HL-60 (cell line): ENCODE measurements around the gene ATRN.

Experiments
- TF ChIP-seq, protein P1 (sequence below): IDR thresholded peaks from one replicate; pipeline ENCODE4 v1.5.1; 2011; ENCODE audit warnings: low read length, control low read depth, inconsistent platforms; ENCODE audit not compliant: insufficient read depth
- TF ChIP-seq, protein P2 (sequence below): IDR thresholded peaks from 2 replicates; pipeline ENCODE4 v1.6.1; 2012; ENCODE audit warnings: low read depth; ENCODE audit not compliant: insufficient replicate concordance

- TF ChIP-seq, protein P1, sequence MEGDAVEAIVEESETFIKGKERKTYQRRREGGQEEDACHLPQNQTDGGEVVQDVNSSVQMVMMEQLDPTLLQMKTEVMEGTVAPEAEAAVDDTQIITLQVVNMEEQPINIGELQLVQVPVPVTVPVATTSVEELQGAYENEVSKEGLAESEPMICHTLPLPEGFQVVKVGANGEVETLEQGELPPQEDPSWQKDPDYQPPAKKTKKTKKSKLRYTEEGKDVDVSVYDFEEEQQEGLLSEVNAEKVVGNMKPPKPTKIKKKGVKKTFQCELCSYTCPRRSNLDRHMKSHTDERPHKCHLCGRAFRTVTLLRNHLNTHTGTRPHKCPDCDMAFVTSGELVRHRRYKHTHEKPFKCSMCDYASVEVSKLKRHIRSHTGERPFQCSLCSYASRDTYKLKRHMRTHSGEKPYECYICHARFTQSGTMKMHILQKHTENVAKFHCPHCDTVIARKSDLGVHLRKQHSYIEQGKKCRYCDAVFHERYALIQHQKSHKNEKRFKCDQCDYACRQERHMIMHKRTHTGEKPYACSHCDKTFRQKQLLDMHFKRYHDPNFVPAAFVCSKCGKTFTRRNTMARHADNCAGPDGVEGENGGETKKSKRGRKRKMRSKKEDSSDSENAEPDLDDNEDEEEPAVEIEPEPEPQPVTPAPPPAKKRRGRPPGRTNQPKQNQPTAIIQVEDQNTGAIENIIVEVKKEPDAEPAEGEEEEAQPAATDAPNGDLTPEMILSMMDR: no peak
- TF ChIP-seq, protein P2, sequence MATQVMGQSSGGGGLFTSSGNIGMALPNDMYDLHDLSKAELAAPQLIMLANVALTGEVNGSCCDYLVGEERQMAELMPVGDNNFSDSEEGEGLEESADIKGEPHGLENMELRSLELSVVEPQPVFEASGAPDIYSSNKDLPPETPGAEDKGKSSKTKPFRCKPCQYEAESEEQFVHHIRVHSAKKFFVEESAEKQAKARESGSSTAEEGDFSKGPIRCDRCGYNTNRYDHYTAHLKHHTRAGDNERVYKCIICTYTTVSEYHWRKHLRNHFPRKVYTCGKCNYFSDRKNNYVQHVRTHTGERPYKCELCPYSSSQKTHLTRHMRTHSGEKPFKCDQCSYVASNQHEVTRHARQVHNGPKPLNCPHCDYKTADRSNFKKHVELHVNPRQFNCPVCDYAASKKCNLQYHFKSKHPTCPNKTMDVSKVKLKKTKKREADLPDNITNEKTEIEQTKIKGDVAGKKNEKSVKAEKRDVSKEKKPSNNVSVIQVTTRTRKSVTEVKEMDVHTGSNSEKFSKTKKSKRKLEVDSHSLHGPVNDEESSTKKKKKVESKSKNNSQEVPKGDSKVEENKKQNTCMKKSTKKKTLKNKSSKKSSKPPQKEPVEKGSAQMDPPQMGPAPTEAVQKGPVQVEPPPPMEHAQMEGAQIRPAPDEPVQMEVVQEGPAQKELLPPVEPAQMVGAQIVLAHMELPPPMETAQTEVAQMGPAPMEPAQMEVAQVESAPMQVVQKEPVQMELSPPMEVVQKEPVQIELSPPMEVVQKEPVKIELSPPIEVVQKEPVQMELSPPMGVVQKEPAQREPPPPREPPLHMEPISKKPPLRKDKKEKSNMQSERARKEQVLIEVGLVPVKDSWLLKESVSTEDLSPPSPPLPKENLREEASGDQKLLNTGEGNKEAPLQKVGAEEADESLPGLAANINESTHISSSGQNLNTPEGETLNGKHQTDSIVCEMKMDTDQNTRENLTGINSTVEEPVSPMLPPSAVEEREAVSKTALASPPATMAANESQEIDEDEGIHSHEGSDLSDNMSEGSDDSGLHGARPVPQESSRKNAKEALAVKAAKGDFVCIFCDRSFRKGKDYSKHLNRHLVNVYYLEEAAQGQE: no peak
These were observed 74.6 kb downstream of the ATRN start for GRCh38 chr20:3545401-3545925.
